Hepatocyte (in vitro differentiated cells): ENCODE results near the gene TNFRSF21. TPM values are rescaled to one million over a fixed set of nuclear protein-coding genes. Genes with fewer than 3 reads are reported as not detected.

Experiments used
- DNase-seq: peaks from one replicate; pipeline ENCODE4 v3.0.0-alpha.2; 2016; ENCODE audit warnings: low spot score
- H2AFZ ChIP-seq: fragments of 200-600 bp; sonication (generic); 2 replicates; pipeline ENCODE4 v1.6.0; 2016; ENCODE audit warnings: antibody characterized with exemption, mild to moderate bottlenecking
- H3K27ac ChIP-seq: fragments of 200-600 bp; sonication (generic); 2 replicates; pipeline ENCODE4 v1.5.1; 2016; ENCODE audit warnings: mild to moderate bottlenecking
- H3K27me3 ChIP-seq: fragments of 200-600 bp; sonication (generic); 2 replicates; pipeline ENCODE4 v1.6.1; 2016
- H3K36me3 ChIP-seq: fragments of 200-600 bp; sonication (generic); replicated peaks from 2 replicates; pipeline ENCODE4 v1.5.1; 2016; ENCODE audit warnings: low read depth; ENCODE audit not compliant: insufficient read depth
- H3K4me1 ChIP-seq: fragments of 200-600 bp; sonication (generic); 2 replicates; pipeline ENCODE4 v1.5.1; 2016; ENCODE audit warnings: mild to moderate bottlenecking, moderate library complexity; ENCODE audit not compliant: insufficient read depth
- H3K4me2 ChIP-seq: fragments of 200-600 bp; sonication (generic); 2 replicates; pipeline ENCODE4 v1.6.0; 2016
- H3K4me3 ChIP-seq: fragments of 200-600 bp; sonication (generic); 2 replicates; pipeline ENCODE4 v1.5.1; 2016; ENCODE audit warnings: mild to moderate bottlenecking
- H3K79me2 ChIP-seq: fragments of 200-600 bp; sonication (generic); 2 replicates; pipeline ENCODE4 v1.6.0; 2017; ENCODE audit warnings: mild to moderate bottlenecking
- H3K9me2 ChIP-seq: fragments of 200-600 bp; sonication (generic); replicated peaks from 2 replicates; pipeline ENCODE4 v1.6.0; 2017; ENCODE audit warnings: mild to moderate bottlenecking; ENCODE audit not compliant: insufficient read depth
- H3K9me3 ChIP-seq: fragments of 200-600 bp; sonication (generic); 2 replicates; pipeline ENCODE4 v1.5.1; 2016; ENCODE audit warnings: low read depth, mild to moderate bottlenecking
- H4K20me1 ChIP-seq: fragments of 200-600 bp; sonication (generic); 2 replicates; pipeline ENCODE4 v1.6.0; 2016; ENCODE audit warnings: mild to moderate bottlenecking; ENCODE audit not compliant: insufficient read depth, poor library complexity, severe bottlenecking
- EZH2 ChIP-seq: fragments of 200-600 bp; sonication (generic); IDR thresholded peaks from 2 replicates; pipeline ENCODE4 v1.6.1; 2016; ENCODE audit warnings: antibody characterized with exemption, mild to moderate bottlenecking, borderline replicate concordance
- EZH2phosphoT487 ChIP-seq: fragments of 200-600 bp; sonication (generic); IDR thresholded peaks from one replicate; pipeline ENCODE4 v1.6.1; 2018; ENCODE audit warnings: antibody characterized with exemption, mild to moderate bottlenecking, low read depth, moderate library complexity; ENCODE audit not compliant: unreplicated experiment, severe bottlenecking
- WGBS: methylation state at CpG from one replicate; pipeline ENCODE4 v1.1.6; 2016; ENCODE audit warnings: low lambda C conversion rate; ENCODE audit errors: missing lambda C conversion rate; 5-methylcytosine and 5-hydroxymethylcytosine counted together
- polyA plus RNA-seq: library from polyadenylated mRNA; unstranded; fragments of >200 nt; fragmentation: Nextera tagmentation; extraction: Ambion mirVana; gene quantifications from 2 replicates; pipeline ENCODE4 v1.2.1, GENCODE V29; 2016
- total RNA-seq: library from RNA; depleted of rRNA; stranded (reverse); fragments of >200 nt; gene quantifications from 2 replicates; pipeline ENCODE4 v1.2.3, GENCODE V29; 2014
- TF ChIP-seq, protein P1 (sequence below): fragments of 200-600 bp; sonication (generic); IDR thresholded peaks from 2 replicates; pipeline ENCODE4 v1.5.1; 2016; ENCODE audit warnings: antibody characterized with exemption, mild to moderate bottlenecking; ENCODE audit not compliant: poor library complexity

Gene TNFRSF21
- total and polyA plus RNA-seq, 2 experiments from 2014 or later: 52.1 to 104 TPM

DNA sequence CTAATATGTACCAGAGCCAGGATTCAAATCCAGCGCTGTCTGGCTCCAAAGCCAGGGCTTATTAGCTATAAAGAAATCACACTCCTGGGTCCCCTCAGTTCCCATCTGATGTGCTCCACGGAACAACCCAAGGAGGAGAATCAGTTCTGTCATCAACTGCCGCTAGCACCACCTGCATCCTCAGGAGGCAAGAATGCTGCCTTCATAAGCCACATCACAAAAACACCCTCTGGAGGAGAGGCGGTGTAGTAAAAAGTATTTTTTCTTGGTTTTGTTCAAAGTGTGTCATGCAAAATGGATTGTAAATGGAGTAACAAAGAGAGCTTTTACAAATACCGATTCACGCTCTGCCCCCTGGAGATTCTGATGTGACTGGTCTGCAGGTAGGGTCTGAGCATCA, 57.1 kb downstream of the TNFRSF21 start:
- 96% methylated on average over 6 of the region's 6 CpGs for WGBS
- Histone ChIP-seq H3K9me2 (no peaks in the 10 kb centered on the region), H3K4me3 (no peak overlapping the region), H3K9me3 (no peaks in the 10 kb centered on the region), H2AFZ (no peak overlapping the region), H3K27ac (no peak overlapping the region), H3K36me3 (no peaks in the 10 kb centered on the region), H4K20me1 (no peaks in the 10 kb centered on the region), H3K27me3 (no peaks in the 10 kb centered on the region), H3K79me2 (peaks cover 22% of the 10 kb centered on the region), H3K4me2 (no peak overlapping the region), H3K4me1 (peaks cover 5% of the 10 kb centered on the region)
- no peak for DNase-seq
- TF ChIP-seq, protein P1, sequence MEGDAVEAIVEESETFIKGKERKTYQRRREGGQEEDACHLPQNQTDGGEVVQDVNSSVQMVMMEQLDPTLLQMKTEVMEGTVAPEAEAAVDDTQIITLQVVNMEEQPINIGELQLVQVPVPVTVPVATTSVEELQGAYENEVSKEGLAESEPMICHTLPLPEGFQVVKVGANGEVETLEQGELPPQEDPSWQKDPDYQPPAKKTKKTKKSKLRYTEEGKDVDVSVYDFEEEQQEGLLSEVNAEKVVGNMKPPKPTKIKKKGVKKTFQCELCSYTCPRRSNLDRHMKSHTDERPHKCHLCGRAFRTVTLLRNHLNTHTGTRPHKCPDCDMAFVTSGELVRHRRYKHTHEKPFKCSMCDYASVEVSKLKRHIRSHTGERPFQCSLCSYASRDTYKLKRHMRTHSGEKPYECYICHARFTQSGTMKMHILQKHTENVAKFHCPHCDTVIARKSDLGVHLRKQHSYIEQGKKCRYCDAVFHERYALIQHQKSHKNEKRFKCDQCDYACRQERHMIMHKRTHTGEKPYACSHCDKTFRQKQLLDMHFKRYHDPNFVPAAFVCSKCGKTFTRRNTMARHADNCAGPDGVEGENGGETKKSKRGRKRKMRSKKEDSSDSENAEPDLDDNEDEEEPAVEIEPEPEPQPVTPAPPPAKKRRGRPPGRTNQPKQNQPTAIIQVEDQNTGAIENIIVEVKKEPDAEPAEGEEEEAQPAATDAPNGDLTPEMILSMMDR: no peak
- TF ChIP-seq EZH2phosphoT487 (no peak), EZH2 (no peak)

DNA sequence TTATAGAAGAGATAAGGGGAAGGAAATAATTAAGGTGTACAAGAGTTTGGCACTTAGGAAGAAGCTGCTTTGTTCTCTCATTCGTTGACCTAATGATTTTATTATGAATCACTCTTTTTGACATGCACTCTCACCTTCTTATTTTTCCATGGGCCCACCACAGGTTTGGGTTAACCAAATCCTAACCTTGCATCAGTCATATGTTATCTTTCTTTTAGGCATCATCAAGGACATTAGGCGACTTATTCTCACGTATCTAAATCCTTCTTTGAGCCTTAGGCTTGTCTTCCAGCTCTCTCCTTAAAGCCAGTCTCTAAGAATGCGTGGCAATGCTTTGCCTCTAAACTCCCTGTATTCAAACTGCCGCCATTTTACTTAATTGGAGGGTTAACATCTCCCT, 58.3 kb downstream of the TNFRSF21 start:
- H3K36me3 ChIP-seq: no peaks in the 10 kb centered on the region
- no peak for DNase-seq
- WGBS: 91% methylated on average over 5 of the region's 5 CpGs
- peaks cover 15% of the 10 kb centered on the region for H3K79me2 ChIP-seq
- no peak overlapping the region for H3K4me2 ChIP-seq
- H3K9me3 ChIP-seq: no peaks in the 10 kb centered on the region
- TF ChIP-seq EZH2phosphoT487: no peak
- TF ChIP-seq, protein P1: no peak
- no peak for TF ChIP-seq EZH2
- peaks cover 16% of the 10 kb centered on the region for H3K4me1 ChIP-seq
- H3K9me2 ChIP-seq: no peaks in the 10 kb centered on the region
- H3K27me3 ChIP-seq: no peaks in the 10 kb centered on the region
- H3K4me3 ChIP-seq: no peak overlapping the region
- no peaks in the 10 kb centered on the region for H4K20me1 ChIP-seq
- H3K27ac ChIP-seq: no peak overlapping the region
- H2AFZ ChIP-seq: no peak overlapping the region

DNA sequence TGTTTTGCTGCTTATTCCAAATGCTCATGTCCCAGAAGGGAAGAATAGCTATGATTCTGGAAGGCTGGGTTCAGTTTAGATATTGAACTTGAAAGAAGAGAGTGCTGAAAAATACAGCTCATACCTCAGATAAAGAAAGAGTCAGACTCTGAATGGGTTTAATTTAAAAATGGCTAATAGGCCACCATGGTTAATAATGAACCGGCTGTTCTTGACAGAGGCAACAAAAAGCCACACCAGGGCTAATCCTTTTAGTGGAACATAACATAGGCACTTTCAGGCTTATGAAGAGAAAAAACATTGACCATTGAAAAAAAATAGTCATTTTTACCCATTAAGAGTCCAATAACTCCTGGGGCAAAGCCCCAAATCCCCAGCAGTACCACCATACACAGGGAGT, 59.4 kb downstream of the TNFRSF21 start:
- Histone ChIP-seq H3K9me3 (no peaks in the 10 kb centered on the region), H3K27me3 (no peaks in the 10 kb centered on the region), H3K27ac (no peak overlapping the region), H3K4me2 (no peak overlapping the region), H2AFZ (no peak overlapping the region), H3K4me1 (peaks cover 16% of the 10 kb centered on the region), H4K20me1 (no peaks in the 10 kb centered on the region), H3K9me2 (no peaks in the 10 kb centered on the region), H3K36me3 (no peaks in the 10 kb centered on the region), H3K79me2 (peaks cover 9% of the 10 kb centered on the region), H3K4me3 (no peak overlapping the region)
- WGBS: 72% methylated on average over 1 of the region's 1 CpG
- DNase-seq: no peak
- TF ChIP-seq EZH2: no peak
- TF ChIP-seq, protein P1: no peak
- no peak for TF ChIP-seq EZH2phosphoT487

DNA sequence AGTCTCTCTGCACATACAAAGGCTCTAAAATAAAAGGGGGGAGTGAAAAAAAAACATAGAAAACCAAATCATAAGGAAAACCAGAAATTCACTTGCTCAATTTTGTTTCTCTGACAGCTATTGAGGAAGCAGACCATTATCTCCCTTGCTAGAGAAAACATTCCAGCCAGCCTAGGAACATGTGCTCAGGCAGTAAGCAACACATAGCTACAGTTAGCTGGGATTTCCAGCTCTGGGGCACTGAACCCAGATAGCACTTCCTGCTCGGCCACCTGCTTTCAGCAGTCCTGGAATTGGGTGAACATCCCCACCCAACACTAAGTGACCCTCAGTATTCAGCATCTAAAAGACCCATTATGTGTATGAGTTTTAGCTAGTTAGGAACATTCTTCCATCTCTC, 61.3 kb downstream of the TNFRSF21 start:
- H3K4me1 ChIP-seq: peaks cover 16% of the 10 kb centered on the region
- no peak for DNase-seq
- no peaks in the 10 kb centered on the region for H4K20me1 ChIP-seq
- no peaks in the 10 kb centered on the region for H3K9me3 ChIP-seq
- H3K79me2 ChIP-seq: peaks cover 13% of the 10 kb centered on the region
- H3K9me2 ChIP-seq: no peaks in the 10 kb centered on the region
- TF ChIP-seq, protein P1: no peak
- no peak for TF ChIP-seq EZH2
- no peak for TF ChIP-seq EZH2phosphoT487
- H2AFZ ChIP-seq: no peak overlapping the region
- H3K36me3 ChIP-seq: no peaks in the 10 kb centered on the region
- H3K27ac ChIP-seq: no peak overlapping the region
- no peak overlapping the region for H3K4me3 ChIP-seq
- no peak overlapping the region for H3K4me2 ChIP-seq
- no peaks in the 10 kb centered on the region for H3K27me3 ChIP-seq
- WGBS: 62% methylated on average over 1 of the region's 1 CpG
